ENCODE measurements around the gene PLPPR1. TPM values are rescaled to one million over a fixed set of nuclear protein-coding genes. Genes with fewer than 3 reads are reported as not detected.

Gene PLPPR1
- total and polyA plus RNA-seq, 2 experiments from 2014 or later = 1.3 to 3.7 TPM

- no peak for ATAC-seq
- Mint-ChIP-seq H3K36me3 (ENCODE audit: low read depth) (no peaks in the 10 kb centered on the region), H3K27me3 (ENCODE audit: insufficient read depth, low read depth, poor library complexity) (peaks cover 4% of the 10 kb centered on the region), H3K4me3 (no peak overlapping the region), H3K27ac (no peak overlapping the region), H3K9me3 (peaks cover 3% of the 10 kb centered on the region; the same call in 1 of the 3 replicates), H3K4me1 (no peaks in the 10 kb centered on the region)
- H3K27ac ChIP-seq (ENCODE audit: low read depth) = no peak overlapping the region
- DNase-seq (ENCODE audit: low spot score) = no peak
- H4K20me1 ChIP-seq (replicated peaks; ENCODE audit: insufficient read depth) = no peaks in the 10 kb centered on the region
- H3K4me1 ChIP-seq (ENCODE audit: insufficient read depth) = no peaks in the 10 kb centered on the region
- H3K4me3 ChIP-seq = no peak overlapping the region
- H3K4me2 ChIP-seq = no peak overlapping the region
- no peaks in the 10 kb centered on the region for H3K27me3 ChIP-seq (ENCODE audit: insufficient read depth)
- no peaks in the 10 kb centered on the region for H3F3A ChIP-seq (replicated peaks; ENCODE audit: low read depth)
- TF ChIP-seq REST (IDR thresholded peaks at IDR 0.05; ENCODE audit: unreplicated experiment) = no peak
- no peak for TF ChIP-seq EZH2 (IDR thresholded peaks at IDR 0.05; ENCODE audit: low read depth, unreplicated experiment)
- no peak for TF ChIP-seq ZNF331 (CRISPR knock-in tag; IDR thresholded peaks at IDR 0.05; ENCODE audit: low read depth)
- no peak for TF ChIP-seq EZH2phosphoT487 (IDR thresholded peaks at IDR 0.05; ENCODE audit: unreplicated experiment)
- TF ChIP-seq POLR2AphosphoS5 (IDR thresholded peaks at IDR 0.05; ENCODE audit: low read depth) = no peak
- no peak for TF ChIP-seq ETS1 (IDR thresholded peaks at IDR 0.05)
- TF ChIP-seq ZNF114 (CRISPR knock-in tag; IDR thresholded peaks at IDR 0.05) = no peak
- no peak for TF ChIP-seq NANOG (IDR thresholded peaks at IDR 0.05; ENCODE audit: borderline replicate concordance)
- H3K79me2 ChIP-seq (replicated peaks; ENCODE audit: insufficient read depth) = no peaks in the 10 kb centered on the region
- H2AFZ ChIP-seq = no peak overlapping the region
- H3K9me2 ChIP-seq (ENCODE audit: insufficient read depth) = peaks cover 10% of the 10 kb centered on the region; the same call in 1 of the 2 replicates
- no peaks in the 10 kb centered on the region for H3K36me3 ChIP-seq (ENCODE audit: insufficient read depth)
Observed at GRCh38 chr9:101354143-101354764, 325.7 kb downstream of the PLPPR1 start.

GRCh38 chr9:101354765-101355708 is 326.5 kb downstream of the PLPPR1 start:
- Histone ChIP-seq H3K4me3 (no peak overlapping the region), H3K4me2 (no peak overlapping the region), H3K9me2 (ENCODE audit: insufficient read depth) (peaks cover 10% of the 10 kb centered on the region; the same call in 1 of the 2 replicates), H3K27ac (ENCODE audit: low read depth) (no peak overlapping the region), H3F3A (replicated peaks; ENCODE audit: low read depth) (no peaks in the 10 kb centered on the region), H3K79me2 (replicated peaks; ENCODE audit: insufficient read depth) (no peaks in the 10 kb centered on the region), H2AFZ (no peak overlapping the region), H3K4me1 (ENCODE audit: insufficient read depth) (no peaks in the 10 kb centered on the region), H3K36me3 (ENCODE audit: insufficient read depth) (no peaks in the 10 kb centered on the region), H4K20me1 (replicated peaks; ENCODE audit: insufficient read depth) (no peaks in the 10 kb centered on the region), H3K27me3 (ENCODE audit: insufficient read depth) (no peaks in the 10 kb centered on the region)
- H3K36me3 Mint-ChIP-seq (ENCODE audit: low read depth) = no peaks in the 10 kb centered on the region
- H3K4me1 Mint-ChIP-seq = no peaks in the 10 kb centered on the region
- H3K27me3 Mint-ChIP-seq (ENCODE audit: insufficient read depth, low read depth, poor library complexity) = peaks cover 4% of the 10 kb centered on the region
- no peak overlapping the region for H3K4me3 Mint-ChIP-seq
- no peak for TF ChIP-seq EZH2 (IDR thresholded peaks at IDR 0.05; ENCODE audit: low read depth, unreplicated experiment)
- no peak for DNase-seq (ENCODE audit: low spot score)
- no peak for ATAC-seq
- H3K9me3 Mint-ChIP-seq = peaks cover 3% of the 10 kb centered on the region; the same call in 1 of the 3 replicates
- no peak overlapping the region for H3K27ac Mint-ChIP-seq

Data from GM23338 (cell line).